HG02759 (cell line): Measurements from ENCODE around the gene RUFY2.
"Not testable (repeated sequence)": the region's sequence is repeated elsewhere in the genome, so short reads cannot be mapped to it uniquely, and the experiment has no call there.

Experiments used
- ATAC-seq: cut with Tn5 transposase; IDR thresholded peaks from one replicate; pipeline ENCODE4 v1.9.1; 2021; ENCODE audit warnings: mild to moderate bottlenecking, moderate library complexity; ENCODE audit not compliant: unreplicated experiment

Gene RUFY2

GRCh38 chr10:68406815-68407548, at the start of gene RUFY2:
TSS of gene RUFY2 (minus strand) at chr10:68407277. CDS start at chr10:68407189, 88 bp downstream.
- ATAC-seq: peak; percentile 94

GRCh38 chr10:68449698-68450097, 42.6 kb upstream of the RUFY2 start:
- ATAC-seq: not testable (repeated sequence)

GRCh38 chr10:68446179-68446578, 39.1 kb upstream of the RUFY2 start:
- ATAC-seq: no peak

GRCh38 chr10:68442971-68443370, 35.9 kb upstream of the RUFY2 start:
- no peak for ATAC-seq

GRCh38 chr10:68440898-68441297, 33.8 kb upstream of the RUFY2 start:
- ATAC-seq: no peak

- no peak for ATAC-seq
Observed at GRCh38 chr10:68435803-68436202, 28.7 kb upstream of the RUFY2 start.

GRCh38 chr10:68434657-68435056, 27.6 kb upstream of the RUFY2 start:
- ATAC-seq: no peak

GRCh38 chr10:68428396-68429104, 21.5 kb upstream of the RUFY2 start:
- no peak for ATAC-seq

- no peak for ATAC-seq
Observed at GRCh38 chr10:68424454-68425014, 17.5 kb upstream of the RUFY2 start.

- no peak for ATAC-seq
Observed at GRCh38 chr10:68423522-68423921, 16.4 kb upstream of the RUFY2 start.

- ATAC-seq: no peak
Observed at GRCh38 chr10:68419376-68419775, 12.3 kb upstream of the RUFY2 start.

GRCh38 chr10:68408898-68409518, 1.9 kb upstream of the RUFY2 start:
- no peak for ATAC-seq

- ATAC-seq: peak; percentile 37
Observed at GRCh38 chr10:68406111-68406814, 814 bp downstream of the RUFY2 start.

GRCh38 chr10:68403701-68404100, 3.4 kb downstream of the RUFY2 start:
- no peak for ATAC-seq

- no peak for ATAC-seq
Observed at GRCh38 chr10:68402276-68402675, 4.8 kb downstream of the RUFY2 start.

GRCh38 chr10:68397005-68397404, 10.1 kb downstream of the RUFY2 start:
- no peak for ATAC-seq

GRCh38 chr10:68385740-68386139, 21.3 kb downstream of the RUFY2 start:
- ATAC-seq: no peak

GRCh38 chr10:68371604-68372003, 35.5 kb downstream of the RUFY2 start:
- no peak for ATAC-seq

- ATAC-seq: no peak
Observed at GRCh38 chr10:68367121-68367520, 40.0 kb downstream of the RUFY2 start.

GRCh38 chr10:68366600-68366999, 40.5 kb downstream of the RUFY2 start:
- ATAC-seq: no peak

- no peak for ATAC-seq
Observed at GRCh38 chr10:68365611-68366010, 41.5 kb downstream of the RUFY2 start.
